Effector memory CD4-positive, alpha-beta T cell (primary cell): ENCODE results near the gene PABPN1L.

Source experiments
- DNase-seq, 3 donors: peaks; one replicate each; pipeline ENCODE4 v3.0.0-alpha.2; 2020
- H3K27ac ChIP-seq: 2 replicates; pipeline ENCODE4 v1.7.0; 2013; ENCODE audit warnings: mild to moderate bottlenecking, low read length, moderate library complexity; ENCODE audit not compliant: insufficient read depth, poor library complexity, severe bottlenecking
- H3K27me3 ChIP-seq: replicated peaks from 2 replicates; pipeline ENCODE4 v1.7.0; 2013; ENCODE audit warnings: mild to moderate bottlenecking, low read length; ENCODE audit not compliant: insufficient read depth, control insufficient read depth, poor library complexity, severe bottlenecking
- H3K36me3 ChIP-seq: 2 replicates; pipeline ENCODE4 v1.7.0; 2013; ENCODE audit warnings: mild to moderate bottlenecking, low read length, moderate library complexity; ENCODE audit not compliant: control insufficient read depth, insufficient read depth
- H3K4me1 ChIP-seq: 2 replicates; pipeline ENCODE4 v1.7.0; 2013; ENCODE audit warnings: low read length, mild to moderate bottlenecking; ENCODE audit not compliant: control insufficient read depth, insufficient read depth, poor library complexity, severe bottlenecking
- H3K4me3 ChIP-seq: 2 replicates; pipeline ENCODE4 v1.7.0; 2013; ENCODE audit warnings: low read length, low read depth, mild to moderate bottlenecking; ENCODE audit not compliant: insufficient read depth, poor library complexity, severe bottlenecking
- H3K9me3 ChIP-seq: 2 replicates; pipeline ENCODE4 v1.7.0; 2013; ENCODE audit warnings: mild to moderate bottlenecking, low read length, moderate library complexity; ENCODE audit not compliant: control insufficient read depth

Gene PABPN1L

GRCh38 chr16:88839745-88840599 is 26.5 kb downstream of the PABPN1L start:
- H3K27ac ChIP-seq, result no peak overlapping the region
- H3K27me3 ChIP-seq, result no peaks in the 10 kb centered on the region
- no peak overlapping the region for H3K4me3 ChIP-seq
- DNase-seq, result no peak
- H3K36me3 ChIP-seq, result peaks cover 22% of the 10 kb centered on the region
- no peaks in the 10 kb centered on the region for H3K4me1 ChIP-seq
- H3K9me3 ChIP-seq, result no peaks in the 10 kb centered on the region

GRCh38 chr16:88839026-88839529 is 27.4 kb downstream of the PABPN1L start:
- no peak for DNase-seq
- Histone ChIP-seq H3K4me1 (no peaks in the 10 kb centered on the region), H3K9me3 (no peaks in the 10 kb centered on the region), H3K27me3 (no peaks in the 10 kb centered on the region), H3K27ac (no peak overlapping the region), H3K36me3 (peaks cover 22% of the 10 kb centered on the region), H3K4me3 (no peak overlapping the region)

- no peak for DNase-seq
- Histone ChIP-seq H3K27ac (no peak overlapping the region), H3K4me1 (no peaks in the 10 kb centered on the region), H3K27me3 (no peaks in the 10 kb centered on the region), H3K4me3 (no peak overlapping the region), H3K9me3 (no peaks in the 10 kb centered on the region), H3K36me3 (peaks cover 22% of the 10 kb centered on the region)
Measured at GRCh38 chr16:88838566-88838965, 27.9 kb downstream of the PABPN1L start.

GRCh38 chr16:88837806-88838205 is 28.7 kb downstream of the PABPN1L start:
- no peaks in the 10 kb centered on the region for H3K9me3 ChIP-seq
- no peaks in the 10 kb centered on the region for H3K4me1 ChIP-seq
- no peak overlapping the region for H3K27ac ChIP-seq
- peaks cover 22% of the 10 kb centered on the region for H3K36me3 ChIP-seq
- no peaks in the 10 kb centered on the region for H3K27me3 ChIP-seq
- DNase-seq, result no peak
- H3K4me3 ChIP-seq, result no peak overlapping the region

GRCh38 chr16:88836791-88837190 is 29.7 kb downstream of the PABPN1L start:
- no peak overlapping the region for H3K4me3 ChIP-seq
- no peak for DNase-seq
- no peaks in the 10 kb centered on the region for H3K27me3 ChIP-seq
- no peaks in the 10 kb centered on the region for H3K9me3 ChIP-seq
- H3K36me3 ChIP-seq, result peaks cover 22% of the 10 kb centered on the region
- H3K4me1 ChIP-seq, result no peaks in the 10 kb centered on the region
- H3K27ac ChIP-seq, result no peak overlapping the region

- Histone ChIP-seq H3K4me1 (no peaks in the 10 kb centered on the region), H3K27me3 (no peaks in the 10 kb centered on the region), H3K9me3 (no peaks in the 10 kb centered on the region), H3K4me3 (no peak overlapping the region), H3K36me3 (peaks cover 19% of the 10 kb centered on the region), H3K27ac (no peak overlapping the region)
- DNase-seq, result no peak
Measured at GRCh38 chr16:88835818-88836217, 30.6 kb downstream of the PABPN1L start.

- H3K9me3 ChIP-seq, result no peaks in the 10 kb centered on the region
- H3K36me3 ChIP-seq, result peaks cover 15% of the 10 kb centered on the region
- H3K27ac ChIP-seq, result no peak overlapping the region
- H3K4me3 ChIP-seq, result no peak overlapping the region
- H3K27me3 ChIP-seq, result no peaks in the 10 kb centered on the region
- no peak for DNase-seq
- no peaks in the 10 kb centered on the region for H3K4me1 ChIP-seq
Measured at GRCh38 chr16:88835383-88835782, 31.1 kb downstream of the PABPN1L start.

GRCh38 chr16:88834670-88835069 is 31.8 kb downstream of the PABPN1L start:
- Histone ChIP-seq H3K27ac (no peak overlapping the region), H3K4me1 (no peaks in the 10 kb centered on the region), H3K9me3 (no peaks in the 10 kb centered on the region), H3K4me3 (no peak overlapping the region), H3K36me3 (peaks cover 7% of the 10 kb centered on the region), H3K27me3 (no peaks in the 10 kb centered on the region)
- DNase-seq, result no peak

- Histone ChIP-seq H3K4me3 (no peak overlapping the region), H3K27me3 (no peaks in the 10 kb centered on the region), H3K4me1 (no peaks in the 10 kb centered on the region), H3K36me3 (no peaks in the 10 kb centered on the region), H3K9me3 (no peaks in the 10 kb centered on the region), H3K27ac (no peak overlapping the region)
- DNase-seq, result no peak
Measured at GRCh38 chr16:88833086-88833485, 33.4 kb downstream of the PABPN1L start.

GRCh38 chr16:88831838-88832237 is 34.6 kb downstream of the PABPN1L start:
- Histone ChIP-seq H3K4me3 (no peak overlapping the region), H3K27me3 (no peaks in the 10 kb centered on the region), H3K4me1 (no peaks in the 10 kb centered on the region), H3K9me3 (no peaks in the 10 kb centered on the region), H3K36me3 (no peaks in the 10 kb centered on the region), H3K27ac (no peak overlapping the region)
- no peak for DNase-seq
